GM18907 (cell line): ENCODE results near the gene MATR3.

Experiments
- ATAC-seq: cut with Tn5 transposase; IDR thresholded peaks from one replicate; pipeline ENCODE4 v1.9.1; 2021; ENCODE audit warnings: mild to moderate bottlenecking, moderate library complexity; ENCODE audit not compliant: unreplicated experiment

MATR3 gene

DNA sequence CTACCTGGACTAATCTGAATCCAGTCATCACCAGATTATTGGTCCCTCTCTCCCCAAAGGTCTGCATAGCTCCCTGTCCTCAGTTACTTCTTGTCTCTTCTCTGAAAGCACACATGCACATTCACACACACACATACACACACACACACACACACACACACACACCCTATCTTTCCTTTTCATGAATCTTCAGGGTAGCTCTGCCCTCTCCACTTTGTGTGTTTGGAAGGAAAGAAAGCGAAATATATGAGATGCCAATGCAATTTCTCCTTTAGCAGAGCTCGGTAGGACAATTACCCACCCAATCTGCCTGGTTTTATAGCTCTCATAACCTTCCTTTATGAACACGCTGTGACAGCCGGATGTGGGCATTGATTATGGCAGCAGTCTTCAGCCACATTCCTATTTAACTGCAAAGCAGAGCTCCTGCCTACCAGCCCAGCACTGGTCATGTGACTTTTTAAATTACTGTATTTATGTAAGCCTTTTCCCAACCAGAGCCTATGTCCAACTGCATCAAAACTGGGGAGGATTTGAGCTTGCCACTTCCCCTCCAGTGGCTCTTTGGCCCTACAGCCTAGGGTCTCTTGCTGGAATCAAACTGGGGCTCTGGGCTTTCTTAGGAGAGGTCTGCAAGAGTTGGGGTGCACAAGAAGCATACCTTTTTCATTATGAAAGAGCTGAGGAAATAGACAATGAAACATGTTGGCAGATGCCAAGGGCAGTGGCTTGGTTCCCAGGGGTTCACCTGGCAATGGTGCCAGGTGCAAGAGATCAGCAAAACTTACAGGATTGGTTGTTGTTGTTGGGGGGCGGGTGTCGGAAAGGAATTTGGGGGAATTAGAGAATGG, 20.8 kb upstream of the MATR3 start:
- no peak for ATAC-seq

DNA sequence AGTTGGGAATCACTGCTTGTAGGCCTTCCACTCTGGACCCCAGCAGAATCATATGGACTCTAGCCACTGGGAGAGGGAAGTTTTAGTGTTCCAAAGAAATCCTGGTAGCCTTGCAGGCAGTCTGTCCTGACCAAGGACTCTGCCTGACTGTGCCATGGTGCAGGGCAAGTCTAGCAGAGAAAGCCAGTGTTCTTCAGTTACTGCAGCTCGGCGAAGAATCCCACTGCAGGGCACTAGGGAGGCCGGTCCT, 20.3 kb upstream of the MATR3 start:
- ATAC-seq: no peak

DNA sequence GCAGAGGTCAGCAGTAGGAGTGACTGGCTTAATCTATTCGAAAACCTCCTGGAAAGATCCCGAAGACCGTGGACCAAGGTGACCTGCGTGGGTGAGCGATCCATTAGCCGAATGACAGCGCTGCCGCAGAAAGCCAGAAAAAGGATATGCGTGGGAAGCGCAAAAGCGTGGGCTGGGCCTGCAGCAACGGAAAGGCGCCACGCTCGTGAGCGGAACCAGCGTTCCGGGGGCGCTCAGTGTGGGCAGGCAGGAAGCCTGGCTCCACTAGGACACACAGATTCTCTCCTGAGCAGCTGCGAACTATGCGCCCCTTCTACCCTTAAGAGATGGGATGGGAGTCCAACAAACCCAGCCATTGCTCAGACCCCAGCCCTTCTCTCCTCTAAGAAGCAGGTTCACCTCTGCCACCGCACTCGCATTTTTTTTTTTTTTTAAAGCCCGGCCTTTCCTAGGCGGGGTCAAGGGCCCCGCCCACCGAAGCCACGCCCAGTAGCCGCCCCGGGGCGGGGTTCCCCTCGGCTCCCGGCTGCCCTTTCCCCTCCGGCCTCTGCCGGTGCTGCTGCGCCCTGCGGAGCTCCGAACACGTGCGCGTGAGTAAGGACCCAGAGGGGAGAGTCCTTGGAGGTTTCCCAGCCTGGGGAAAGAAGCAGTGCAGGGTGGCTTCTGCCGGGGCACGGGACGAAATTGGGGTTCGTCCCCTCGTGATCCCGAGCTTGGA, 19.8 kb upstream of the MATR3 start:
- ATAC-seq: peak; percentile 83

DNA sequence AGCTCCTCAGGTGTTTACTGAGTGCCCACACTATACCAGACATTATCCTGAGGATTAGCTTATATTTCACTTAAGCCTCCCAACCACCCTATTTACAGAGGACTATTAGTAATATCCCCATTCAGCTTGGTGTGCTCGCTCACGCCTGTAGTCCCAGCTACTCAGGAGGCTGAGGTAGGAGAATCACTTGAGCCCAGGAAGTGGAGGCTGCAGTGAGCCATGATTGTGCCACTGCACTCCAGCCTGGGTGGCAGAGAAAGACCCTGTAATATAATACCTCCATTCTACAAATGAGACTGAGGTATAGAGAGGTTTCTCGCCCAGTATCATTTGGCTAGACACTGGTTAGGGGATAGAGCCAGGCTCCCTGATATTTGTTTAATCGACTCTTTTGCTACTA, 18.0 kb upstream of the MATR3 start:
- ATAC-seq: no peak

DNA sequence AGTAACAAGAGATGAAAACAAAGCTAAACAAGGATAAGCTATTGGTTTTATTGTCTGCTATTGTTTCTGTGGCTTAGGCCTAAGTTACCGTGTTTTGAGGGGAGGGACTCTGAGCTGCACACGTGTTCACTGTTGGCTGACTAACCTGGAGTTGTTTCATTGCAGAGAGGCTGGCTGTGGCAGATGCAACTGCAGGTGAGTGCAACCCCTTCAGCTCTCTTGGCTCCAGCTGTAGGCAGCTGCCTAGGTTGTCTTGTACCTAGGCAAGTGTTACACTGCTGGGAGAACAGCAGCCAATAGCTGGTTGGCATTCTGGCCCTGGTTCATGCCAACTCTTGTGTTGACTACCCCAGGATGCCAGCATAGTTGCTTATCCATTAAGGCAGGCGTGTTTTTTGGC, 17.6 kb upstream of the MATR3 start:
- ATAC-seq: no peak

DNA sequence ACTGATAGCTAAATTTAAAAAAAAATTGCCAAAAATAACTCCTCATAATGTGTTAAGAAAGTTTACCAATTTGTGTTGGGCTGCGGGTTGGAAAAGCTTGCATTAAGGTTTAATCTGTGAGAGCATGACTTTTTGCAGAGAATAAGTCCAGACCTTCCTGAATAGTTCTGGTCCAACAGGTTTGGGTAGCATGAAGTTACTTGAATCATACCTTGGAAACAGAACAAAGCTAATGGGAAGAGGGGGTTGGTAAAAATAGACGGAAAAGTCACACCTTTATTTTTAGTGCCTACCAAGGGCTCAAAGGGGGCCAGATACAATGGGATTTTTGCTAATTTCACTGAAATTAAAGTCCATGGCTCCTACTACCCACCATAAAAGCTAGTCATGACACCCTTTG, 17.1 kb upstream of the MATR3 start:
- no peak for ATAC-seq

DNA sequence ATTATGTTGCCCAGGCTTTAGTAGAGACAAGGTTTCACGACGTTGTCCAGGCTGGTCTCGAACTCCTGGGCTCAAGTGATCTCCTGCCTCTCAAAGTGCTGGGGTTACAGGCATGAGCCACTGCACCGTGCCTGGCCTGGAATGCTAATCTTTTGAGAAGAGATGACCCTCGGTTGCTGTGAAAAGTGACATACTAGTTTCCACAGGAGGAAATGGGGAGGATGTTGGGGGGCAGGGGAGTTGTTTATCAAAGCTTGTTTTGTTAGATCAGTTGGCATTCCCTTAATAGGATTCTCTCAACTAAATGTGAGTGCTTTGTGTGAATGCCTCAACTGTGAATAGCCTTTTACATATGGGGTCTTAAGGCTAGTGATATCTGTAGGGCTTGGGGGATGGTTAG, 16.4 kb upstream of the MATR3 start:
- ATAC-seq: no peak

DNA sequence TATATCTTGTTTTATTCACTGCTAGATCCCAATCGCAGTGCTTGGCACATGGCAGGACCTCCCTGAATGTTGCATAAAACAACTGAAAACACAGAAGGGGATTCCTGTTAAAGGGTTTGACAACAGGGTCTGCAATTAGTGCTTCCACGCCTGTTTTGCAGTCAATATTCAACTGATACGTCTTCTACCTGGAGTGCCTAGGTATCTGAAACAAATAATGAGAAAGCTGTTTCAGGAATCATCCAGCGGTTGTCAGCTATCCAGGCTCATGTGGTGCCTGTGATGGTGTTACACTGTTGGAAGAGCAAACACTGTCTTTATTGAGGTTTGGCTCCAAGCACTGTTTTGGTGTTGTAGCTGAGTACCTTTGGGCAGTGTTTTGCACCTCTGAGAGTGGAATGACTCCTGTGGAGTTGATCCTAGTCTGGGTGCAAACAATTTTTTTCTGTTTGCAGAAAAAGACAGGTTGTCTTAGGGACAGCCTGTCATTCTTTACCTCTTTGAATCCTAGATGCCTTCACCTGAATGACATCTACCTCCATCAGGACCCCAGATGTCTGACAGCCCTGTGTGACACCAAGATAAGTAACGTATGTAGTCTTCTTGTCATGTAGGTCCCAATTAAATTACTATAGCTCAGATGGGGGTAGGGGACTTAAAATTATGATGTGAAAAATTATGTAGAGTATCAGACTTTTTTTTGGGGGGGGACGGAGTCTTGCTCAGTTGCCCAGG, 14.8 kb upstream of the MATR3 start:
- ATAC-seq: no peak

DNA sequence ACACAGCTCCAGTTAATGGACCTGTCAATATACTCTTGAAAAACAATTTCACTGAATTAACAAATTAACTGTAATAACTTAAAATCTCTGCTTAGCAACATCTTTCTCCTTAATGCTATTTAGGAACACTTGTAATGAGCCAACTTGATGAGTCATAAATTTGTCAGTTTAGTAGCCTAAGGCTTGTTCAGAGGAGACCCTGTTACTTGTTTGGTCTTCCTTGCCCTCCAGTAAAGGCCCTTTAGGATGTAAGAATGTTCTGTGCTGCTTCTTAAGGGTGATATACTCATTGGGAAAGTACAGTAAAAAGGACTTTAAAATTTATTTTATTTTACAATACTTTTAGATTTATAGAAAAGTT, 11.4 kb upstream of the MATR3 start:
- ATAC-seq: no peak

DNA sequence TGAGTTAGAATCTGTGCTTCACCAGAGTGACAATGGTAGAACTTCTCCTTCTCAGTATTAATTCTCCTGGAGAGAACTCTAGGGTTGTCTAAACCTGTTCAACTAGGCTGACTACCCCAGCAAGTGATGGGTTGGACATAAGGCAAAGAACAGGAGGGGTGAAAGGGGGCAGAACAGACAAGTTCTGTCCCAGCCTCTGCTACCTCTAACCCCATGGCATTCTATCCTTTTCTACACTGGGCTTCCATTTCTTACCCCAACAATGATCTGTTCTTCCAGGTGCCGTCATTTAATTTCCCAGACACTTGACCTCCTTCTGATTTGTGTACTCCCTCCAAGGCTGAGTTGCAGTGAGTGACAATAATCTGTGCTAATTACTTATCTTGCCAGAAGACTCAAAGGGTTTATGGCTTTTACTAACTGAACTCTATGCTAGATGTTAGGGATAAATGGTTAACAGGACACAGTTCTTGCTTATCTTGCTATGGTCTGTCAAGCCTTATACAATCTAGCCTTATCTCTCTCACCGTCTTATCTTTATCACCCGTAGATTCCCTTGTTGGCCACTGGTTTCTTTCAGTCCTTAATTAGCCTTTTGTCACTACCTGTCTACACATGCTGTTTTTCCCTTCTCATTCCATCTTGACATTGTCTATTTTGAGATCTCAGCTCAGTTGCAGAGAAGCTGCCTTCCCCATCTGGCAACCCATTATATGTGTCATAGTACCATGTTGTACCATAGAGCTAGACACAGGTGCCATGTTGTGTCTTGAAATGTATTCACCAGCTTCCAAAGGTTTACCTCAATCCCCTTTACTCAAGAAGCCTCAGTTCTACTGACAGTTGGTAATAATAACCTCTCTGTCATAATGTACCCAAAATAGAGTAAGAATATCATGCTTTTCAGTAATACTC, 10.0 kb upstream of the MATR3 start:
- ATAC-seq: no peak

DNA sequence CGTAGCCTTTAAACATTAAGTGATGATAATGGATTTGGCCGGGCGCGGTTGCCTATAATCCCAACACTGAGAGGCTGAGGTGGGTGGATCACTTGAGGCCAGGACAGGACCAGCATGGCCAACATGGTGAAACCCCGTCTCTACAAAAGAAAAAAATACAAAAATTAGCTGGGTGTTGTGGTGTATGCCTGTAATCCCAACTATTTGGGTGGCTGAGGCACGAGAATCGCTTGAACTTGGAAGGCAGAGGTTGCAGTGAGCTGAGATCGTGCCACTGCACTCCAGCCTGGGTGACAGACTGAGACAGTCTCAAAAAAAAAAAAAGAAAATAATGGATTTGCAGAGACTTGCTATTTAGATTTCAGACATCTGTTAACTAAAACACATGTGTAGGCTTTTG, 9.2 kb upstream of the MATR3 start:
- ATAC-seq: no peak

DNA sequence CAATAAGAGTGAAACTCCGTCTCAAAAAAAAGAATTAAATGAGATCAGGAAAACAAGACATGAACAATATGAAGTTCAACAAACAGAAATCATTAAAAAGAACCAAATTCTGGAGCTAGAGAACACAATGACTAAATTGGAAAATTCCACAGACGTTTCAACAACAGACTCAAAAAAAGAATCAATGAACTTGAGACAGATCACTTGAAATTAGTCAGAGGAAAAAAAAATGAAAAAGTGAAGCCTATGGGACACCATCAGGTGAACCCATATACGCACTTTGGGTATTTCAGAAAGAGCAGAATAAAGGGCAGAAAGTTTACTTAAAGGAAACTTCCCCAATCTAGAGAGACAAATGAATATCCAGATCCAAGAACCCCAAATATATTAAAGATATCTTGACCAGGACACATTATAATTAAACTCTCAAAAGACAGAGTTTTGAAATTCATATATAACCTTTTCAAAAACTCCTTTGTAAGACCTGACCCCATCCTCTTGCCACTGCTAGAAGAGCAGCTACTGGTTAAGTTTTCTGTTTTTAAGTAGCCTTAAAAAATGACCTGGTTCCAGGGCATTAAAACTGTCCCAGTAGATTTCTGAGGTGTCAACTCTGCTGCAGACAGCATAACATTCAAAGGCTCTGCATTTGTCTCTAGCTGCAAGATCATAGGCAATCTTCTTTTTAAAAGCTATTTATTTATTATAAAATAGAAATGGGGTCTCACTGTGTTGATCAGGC, 7.7 kb upstream of the MATR3 start:
- ATAC-seq: no peak

DNA sequence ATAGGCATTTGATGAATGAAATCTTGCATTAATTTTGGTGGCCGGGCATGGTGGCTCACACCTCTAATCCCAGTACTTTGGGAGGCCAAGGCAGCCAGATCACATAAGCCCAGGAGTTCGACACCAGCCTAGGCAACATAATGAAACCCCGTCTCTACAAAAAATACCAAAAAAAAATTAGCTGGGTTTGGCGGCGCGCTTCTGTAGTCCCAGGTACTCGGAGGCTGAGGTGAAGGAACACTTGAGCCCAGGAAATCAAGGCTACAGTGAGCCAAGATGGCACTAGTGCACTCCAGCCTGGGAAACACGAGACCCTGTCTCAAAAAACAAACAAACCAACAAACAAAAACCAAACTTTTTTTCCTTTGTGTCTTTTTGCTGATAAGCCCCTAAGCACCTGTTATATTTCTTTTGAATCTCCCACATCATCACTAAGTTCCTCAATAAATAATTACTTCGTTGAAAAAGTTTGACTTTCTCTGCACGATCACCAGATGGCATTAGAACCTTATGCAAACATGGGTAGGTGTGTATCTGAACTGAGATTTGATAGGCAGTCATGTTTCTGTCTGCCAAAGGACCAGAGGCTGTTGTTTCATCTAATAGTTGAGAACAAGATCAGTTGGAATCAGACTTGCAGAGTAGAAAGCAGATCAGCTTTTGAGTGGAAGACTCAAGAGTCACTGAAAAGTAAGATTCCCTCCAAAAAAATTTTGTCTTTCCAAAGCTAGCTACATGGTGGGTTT, 5.5 kb upstream of the MATR3 start:
- no peak for ATAC-seq

DNA sequence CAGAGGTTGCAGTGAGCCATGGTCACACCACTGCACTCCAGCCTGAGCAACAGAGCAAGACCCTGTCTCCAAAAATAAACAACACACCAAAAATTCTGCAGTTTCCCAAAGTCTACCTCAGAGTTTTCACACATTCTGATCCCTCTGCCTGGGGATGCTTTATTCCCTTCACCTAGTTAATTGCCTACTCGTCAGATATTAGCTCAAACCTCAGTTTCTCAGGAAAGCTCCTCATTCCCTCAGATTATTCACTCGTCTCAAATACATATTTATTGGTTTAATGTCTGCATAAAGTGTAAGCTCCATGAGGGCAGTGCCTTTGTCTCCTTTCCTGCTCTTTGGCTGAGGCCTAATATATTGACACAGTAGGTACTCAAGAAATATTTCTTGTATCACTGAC, 2.5 kb upstream of the MATR3 start:
- no peak for ATAC-seq

DNA sequence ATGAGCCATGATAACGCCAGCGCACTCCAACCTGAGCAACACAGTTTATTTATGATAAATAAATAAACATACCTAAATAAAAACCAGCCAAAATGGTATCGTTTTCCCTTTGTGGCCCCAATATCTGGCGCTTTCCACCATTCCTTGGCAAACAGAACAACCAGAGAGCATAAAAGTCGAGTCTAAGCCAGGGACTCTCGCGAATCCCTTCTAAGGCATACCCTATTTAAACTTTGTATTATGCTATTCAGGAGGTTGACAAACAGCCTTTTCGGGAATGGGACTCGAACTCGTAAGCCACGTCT, 386 bp upstream of the MATR3 start:
- peak; percentile 1 for ATAC-seq

DNA sequence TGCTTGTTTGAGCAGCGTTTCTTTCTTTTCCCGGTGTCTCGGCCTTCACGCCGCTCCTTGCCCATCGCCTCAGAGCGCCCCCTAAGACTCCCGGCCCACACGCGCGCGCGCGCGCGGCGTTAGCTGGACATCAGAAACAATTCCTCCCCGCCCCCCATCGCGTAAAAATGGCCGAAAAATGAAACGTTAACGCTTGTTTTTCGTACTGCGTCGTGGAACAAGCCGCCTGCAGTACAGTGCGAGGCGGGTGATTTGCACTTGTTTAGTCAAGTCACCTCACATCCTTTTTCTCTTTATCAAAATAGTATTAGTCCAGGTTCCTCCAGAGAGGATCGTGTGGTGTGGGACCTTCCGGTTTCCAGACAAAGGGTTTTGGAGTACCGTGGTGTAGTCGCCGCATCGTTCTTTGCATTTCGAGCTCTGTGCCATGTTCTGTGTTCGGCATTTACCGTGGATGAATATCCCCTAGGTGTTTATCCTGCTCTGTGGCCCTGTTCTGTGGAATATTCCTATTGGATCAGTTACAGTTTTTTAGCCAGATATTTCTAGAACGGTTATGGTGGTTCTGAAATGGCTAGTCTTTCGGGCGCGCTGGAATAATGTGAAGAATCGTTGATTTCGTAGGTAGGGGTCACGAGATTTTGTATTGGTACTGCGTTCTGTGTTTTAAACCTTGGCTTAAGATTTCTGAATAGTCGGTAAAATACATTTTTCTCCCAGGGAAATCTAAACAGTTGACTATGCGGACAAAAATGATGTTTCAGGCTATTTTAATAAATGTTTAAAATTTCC, 1.0 kb downstream of the MATR3 start:
- ATAC-seq: peak; percentile 32

DNA sequence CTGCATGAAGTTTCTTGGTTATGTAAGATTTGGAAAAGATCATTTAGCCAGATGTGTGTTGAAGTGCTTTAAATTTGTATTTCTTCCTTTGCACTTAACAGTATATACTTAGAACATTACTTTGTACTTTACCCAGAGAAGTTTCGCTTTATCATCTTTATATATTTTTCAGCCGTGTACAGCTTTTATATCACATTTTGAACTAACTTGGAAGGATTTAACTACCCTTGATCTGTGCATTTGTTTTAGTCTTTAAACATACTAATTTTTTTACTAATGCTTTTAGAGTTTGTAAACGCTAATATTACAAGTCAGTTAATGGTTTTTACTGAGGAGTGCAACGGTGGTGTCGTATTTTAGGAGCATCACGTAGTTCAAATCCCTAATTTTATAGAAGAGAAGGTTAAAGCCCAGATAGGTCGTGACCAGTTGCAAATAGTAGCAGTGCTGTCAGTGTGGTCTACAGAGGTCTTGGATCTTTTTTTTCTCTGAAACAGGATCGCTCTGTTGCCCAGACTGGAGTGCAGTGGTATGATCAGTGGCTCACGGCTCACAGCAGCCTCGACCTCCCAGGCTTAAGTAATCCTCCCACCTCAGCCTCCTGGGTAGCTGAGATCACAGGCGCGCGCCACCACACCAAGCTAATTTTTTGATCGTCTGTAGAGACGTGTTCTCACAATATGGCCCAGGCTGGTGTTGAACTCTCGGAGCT, 2.0 kb downstream of the MATR3 start:
- no peak for ATAC-seq

DNA sequence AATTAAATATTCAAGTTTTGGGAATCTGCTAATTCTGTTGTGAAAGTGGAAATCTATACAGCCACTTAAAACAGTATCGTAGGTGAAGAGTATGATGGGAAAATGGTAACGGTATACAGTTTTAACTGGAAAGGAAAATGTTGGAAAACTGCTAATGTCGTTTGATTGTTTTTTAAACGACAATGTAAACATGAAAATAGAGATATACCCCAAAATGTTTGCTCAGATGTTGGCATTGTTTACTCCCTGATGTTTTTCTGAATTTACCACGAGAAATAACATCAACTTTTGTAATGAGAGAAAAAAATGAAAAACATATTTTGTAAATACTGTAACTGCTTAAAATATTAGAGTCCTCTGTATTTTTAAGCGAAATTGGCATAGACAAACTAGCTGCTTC, 2.7 kb downstream of the MATR3 start:
- ATAC-seq: no peak
